ENCODE measurements around the gene GPR84. TPM values are rescaled to one million over a fixed set of nuclear protein-coding genes. Genes with fewer than 3 reads are reported as not detected.

GPR84 gene
- total and polyA plus RNA-seq, 2 of the 13 experiments (the other 11 are each of a cell fraction or from before 2014, with no cell fraction given) = not detected

- TF ChIP-seq ZBTB4 (CRISPR knock-in tag; IDR thresholded peaks at IDR 0.05; ENCODE audit: borderline replicate concordance) = no peak
- no peak for TF ChIP-seq ZC3H13 (CRISPR knock-in tag; IDR thresholded peaks at IDR 0.05)
- TF ChIP-seq FUBP1 (CRISPR knock-in tag; IDR thresholded peaks at IDR 0.05; ENCODE audit: borderline replicate concordance) = no peak
- no peak for TF ChIP-seq MBD4 (IDR thresholded peaks at IDR 0.05; ENCODE audit: borderline replicate concordance, low read length)
- 0 out of 2 replicates have a peak, but pooled peaks have one; percentile 38 for TF ChIP-seq THRA (CRISPR knock-in tag; IDR thresholded peaks at IDR 0.05; ENCODE audit: borderline replicate concordance)
- TF ChIP-seq EHMT2 (IDR thresholded peaks at IDR 0.05; ENCODE audit: borderline replicate concordance, low read depth, low read length) = no peak
- 0 out of 2 replicates have a peak, but pooled peaks have one; percentile 21 for TF ChIP-seq MTF2 (CRISPR knock-in tag; IDR thresholded peaks at IDR 0.05; ENCODE audit: borderline replicate concordance)
- no peak for TF ChIP-seq NFE2L2 (IDR thresholded peaks at IDR 0.05; ENCODE audit: low read length)
- peak; percentile 66 for TF ChIP-seq RXRA (CRISPR knock-in tag; IDR thresholded peaks at IDR 0.05)
- TF ChIP-seq SP5 (CRISPR knock-in tag; IDR thresholded peaks at IDR 0.05; ENCODE audit: borderline replicate concordance, low read depth) = no peak
- TF ChIP-seq HNRNPLL (IDR thresholded peaks at IDR 0.05; ENCODE audit: low read depth, low read length, poor library complexity, severe bottlenecking) = no peak
- TF ChIP-seq FOSL1 (CRISPR knock-in tag; IDR thresholded peaks at IDR 0.05; ENCODE audit: borderline replicate concordance) = no peak
- TF ChIP-seq DNMT3B (CRISPR knock-in tag; conservative IDR thresholded peaks at IDR 0.05) = no peak
- TF ChIP-seq, protein P1, sequence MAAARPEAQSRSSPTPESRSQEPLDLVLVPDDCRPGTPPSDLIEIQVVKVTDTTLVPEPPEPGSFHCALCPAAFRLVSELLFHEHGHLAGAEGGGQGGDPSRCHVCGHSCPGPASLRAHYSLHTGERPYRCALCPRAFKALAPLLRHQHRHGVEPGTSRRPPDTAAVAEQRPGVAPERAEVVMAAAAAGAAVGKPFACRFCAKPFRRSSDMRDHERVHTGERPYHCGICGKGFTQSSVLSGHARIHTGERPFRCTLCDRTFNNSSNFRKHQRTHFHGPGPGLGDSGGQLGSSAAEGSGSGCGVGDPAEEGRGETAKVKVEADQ (CRISPR knock-in tag; IDR thresholded peaks at IDR 0.05; ENCODE audit: borderline replicate concordance) = no peak
- peak; percentile 96 for TF ChIP-seq HMGXB4 (CRISPR knock-in tag; IDR thresholded peaks at IDR 0.05; ENCODE audit: borderline replicate concordance in 1 of 2, low read depth in 1 of 2)
- no peak for TF ChIP-seq ADNP (CRISPR knock-in tag; IDR thresholded peaks at IDR 0.05)
- TF ChIP-seq ZNF205 (CRISPR knock-in tag; IDR thresholded peaks at IDR 0.05) = no peak
- no peak for TF ChIP-seq ETV6 (CRISPR knock-in tag; conservative IDR thresholded peaks at IDR 0.05)
- no peak for TF ChIP-seq CAMTA2 (CRISPR knock-in tag; IDR thresholded peaks at IDR 0.05; ENCODE audit: borderline replicate concordance)
Measured at GRCh38 chr12:54379398-54380201, 15.3 kb upstream of the GPR84 start (continued).
